Ramos (cell line): ENCODE data around the gene NEK6.

Source experiments
- in situ Hi-C: fragments of 300-500 bp; cut with MboI; formaldehyde crosslinking; loops from one replicate; pipeline ENCODE4 v1.14.3; 2022; ENCODE audit warnings: low sequenced_read_pairs; ENCODE audit not compliant: unreplicated experiment

Gene NEK6

DNA sequence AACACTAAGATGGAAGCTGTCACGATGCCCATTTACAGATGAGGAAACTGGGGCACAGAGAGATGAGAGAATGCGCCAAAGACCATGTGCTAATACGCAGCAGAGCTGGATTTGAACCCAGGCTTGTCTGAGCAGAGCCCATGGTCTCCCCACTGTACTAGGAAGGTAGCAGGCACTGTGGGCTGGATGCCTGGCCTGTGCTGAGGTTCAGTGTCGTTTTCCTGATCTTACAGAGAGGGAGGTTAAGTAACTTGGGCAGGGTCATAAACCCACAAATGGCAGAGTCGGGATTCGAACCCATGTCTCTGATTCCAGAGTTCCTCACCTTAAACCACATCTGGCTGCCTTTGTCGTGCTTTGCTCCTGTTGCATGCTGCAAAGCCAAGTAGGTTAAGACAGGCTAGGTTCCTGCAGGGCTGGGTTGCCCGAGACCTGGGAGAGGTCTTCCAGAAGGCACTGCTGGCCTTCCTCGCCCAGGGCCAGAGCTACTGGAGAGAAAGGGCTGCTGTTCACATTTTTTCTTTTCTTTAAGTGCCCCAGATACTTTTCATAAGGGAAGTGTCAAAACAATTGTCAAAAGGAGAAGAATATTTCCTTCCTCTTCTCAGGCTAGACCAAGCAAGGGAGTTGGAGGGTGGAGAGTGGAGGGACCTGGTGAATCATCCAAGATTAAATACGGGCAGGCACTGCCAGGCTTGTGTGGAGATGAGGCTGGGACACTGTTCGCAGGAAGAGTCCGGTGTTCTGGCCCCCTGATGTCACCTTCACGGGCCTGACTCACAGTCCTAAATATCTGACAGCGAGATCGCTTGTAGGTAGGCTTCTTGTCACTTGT, 3.2 kb downstream of the NEK6 start:
- in situ Hi-C loops: no loop called here

DNA sequence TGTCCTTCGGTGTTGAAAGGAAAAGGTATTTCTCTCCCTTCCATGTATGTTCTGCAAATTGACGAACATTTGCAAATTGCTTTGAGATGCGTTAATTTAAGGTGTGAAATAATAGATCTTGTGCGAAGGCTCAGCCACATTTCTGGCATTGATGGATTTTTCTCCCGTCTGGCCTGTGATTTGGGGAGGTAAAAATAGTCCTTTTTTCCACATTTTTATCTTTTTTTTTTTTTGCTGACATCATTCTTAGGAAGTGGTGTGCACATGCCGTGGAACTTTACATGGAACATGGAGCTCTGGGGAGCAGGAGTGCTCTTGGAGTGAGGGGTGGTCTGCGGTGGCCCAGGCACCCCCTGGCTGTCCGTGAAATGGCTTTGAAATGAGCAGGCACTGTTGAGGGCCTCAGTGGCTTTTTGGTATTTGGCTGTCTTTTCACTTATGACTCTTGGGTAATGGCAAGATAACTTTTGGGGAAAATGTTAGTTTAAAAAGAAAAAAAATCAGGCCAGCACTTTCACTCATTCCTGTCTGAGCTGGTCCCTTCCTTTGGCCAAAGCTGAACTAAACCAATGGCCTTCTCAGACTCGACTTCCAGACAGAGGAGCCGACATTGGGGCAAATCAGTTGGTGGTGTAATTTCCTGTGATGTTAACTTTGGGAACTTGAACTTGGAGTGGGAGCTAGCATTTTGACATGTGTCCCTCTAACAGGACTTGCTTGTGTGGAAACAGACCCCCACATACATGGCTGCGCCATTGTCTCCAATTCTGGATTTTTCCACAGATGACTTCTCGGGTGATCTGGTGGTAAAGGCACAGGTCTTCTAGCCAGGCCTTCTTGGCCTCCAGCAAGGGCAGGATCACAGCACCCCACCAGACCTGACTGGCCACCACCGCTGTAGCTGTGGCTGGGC, 4.2 kb downstream of the NEK6 start:
- in situ Hi-C loops: no loop called here

DNA sequence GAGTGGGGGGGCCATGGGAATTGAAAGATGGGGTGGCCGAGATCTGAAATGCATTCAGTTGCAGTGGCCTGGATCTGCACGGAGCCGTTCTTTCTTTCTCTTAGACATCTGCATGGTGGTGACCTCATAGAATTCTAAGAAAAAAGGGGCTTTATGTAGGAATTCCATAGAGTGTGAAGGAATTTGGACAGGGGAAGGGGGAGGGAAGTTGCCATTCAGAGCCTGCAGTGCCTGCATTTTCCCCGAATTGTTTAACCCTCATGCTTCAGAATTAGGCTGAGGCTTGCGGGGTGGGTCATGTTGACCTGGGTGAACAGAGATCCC, 4.9 kb downstream of the NEK6 start:
- in situ Hi-C loops: no loop called here

DNA sequence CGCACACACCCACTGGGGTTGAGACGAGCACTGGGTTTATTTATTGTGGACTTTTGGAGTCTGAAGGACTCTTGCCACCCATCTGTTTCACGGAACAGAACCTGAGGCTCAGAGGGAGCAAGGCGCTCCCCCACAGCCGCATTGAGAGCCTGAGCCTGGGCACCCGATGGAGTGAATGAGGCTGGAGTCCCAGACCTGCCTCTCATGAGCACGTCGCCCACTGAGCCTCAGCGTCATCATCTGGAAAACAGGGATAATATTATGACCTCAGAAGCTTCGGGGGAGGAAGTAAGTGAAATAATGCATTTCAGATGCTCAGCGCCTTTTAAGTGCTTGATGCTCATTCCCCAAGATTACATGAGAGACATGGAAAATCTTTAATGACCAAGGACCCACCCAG, 5.5 kb downstream of the NEK6 start:
- in situ Hi-C loops: no loop called here

DNA sequence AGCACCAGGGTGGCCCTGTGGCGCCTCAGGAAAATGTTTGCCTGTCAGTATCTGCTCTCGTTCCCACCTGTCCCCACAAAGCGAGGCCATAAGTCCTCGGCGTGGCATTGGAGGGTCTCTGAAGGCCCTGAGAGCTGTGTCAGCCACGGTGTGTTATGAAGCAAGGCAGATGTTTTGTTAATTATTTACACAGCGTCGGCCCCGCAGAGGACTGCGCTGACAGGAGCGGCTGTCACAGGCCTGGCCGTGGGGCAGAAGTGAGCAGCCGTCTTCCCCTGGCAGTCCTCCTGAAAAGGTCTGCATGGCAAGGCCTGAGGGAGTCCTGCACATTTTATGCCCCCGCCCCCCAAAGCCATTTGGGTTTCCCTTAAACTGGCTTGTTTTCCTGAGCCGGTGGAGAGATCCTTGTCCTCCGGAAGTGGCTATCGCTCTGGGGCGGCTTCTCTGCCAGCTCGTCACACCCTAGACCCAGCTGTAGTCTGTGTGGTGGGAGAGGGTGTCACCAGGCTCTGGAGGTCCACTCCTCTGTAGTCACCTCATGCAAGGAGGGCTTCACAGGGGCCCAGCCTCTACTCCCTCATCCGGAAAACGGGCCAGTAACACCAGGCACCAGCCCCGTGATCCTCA, 6.2 kb downstream of the NEK6 start:
- in situ Hi-C loops: no loop called here

DNA sequence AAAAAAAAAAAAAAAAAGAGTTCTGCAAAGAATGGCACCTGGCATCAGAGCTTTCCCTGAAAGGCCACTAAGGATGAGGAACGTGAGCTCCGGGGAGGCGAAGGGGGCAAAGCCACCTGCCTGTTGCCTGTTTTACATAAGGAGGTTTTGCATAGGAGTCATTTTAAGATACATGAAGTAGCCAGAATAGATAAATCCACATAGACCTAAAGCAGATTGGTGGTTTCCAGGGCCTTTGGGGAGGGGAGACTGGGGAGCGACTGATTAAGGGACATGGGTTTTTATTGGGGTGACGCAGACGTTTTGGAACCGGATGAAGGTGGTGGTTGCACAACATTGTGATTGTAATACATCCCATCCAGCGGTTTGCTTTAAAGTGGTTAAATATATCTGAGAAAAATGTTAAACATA, 7.1 kb downstream of the NEK6 start:
- in situ Hi-C loops: no loop called here

DNA sequence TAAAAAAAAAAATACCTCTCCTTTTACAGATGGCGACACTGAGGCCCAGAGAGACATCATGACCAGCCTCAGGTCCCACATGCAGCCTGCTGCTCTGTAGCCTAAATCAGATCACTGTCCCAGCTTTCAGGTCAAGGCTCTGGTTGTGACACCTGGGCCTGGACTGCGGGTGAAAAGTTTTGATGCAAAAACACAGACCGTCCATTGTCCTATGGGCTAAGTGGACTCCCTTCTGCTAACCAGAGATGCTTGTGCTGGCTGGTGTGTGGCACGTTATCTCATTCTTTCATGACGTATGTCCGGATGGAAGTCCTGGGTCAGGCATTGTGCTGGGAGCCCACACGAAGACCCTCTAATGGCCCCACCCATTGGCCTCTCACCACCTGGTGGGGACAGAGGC, 7.8 kb downstream of the NEK6 start:
- in situ Hi-C loops: no loop called here

DNA sequence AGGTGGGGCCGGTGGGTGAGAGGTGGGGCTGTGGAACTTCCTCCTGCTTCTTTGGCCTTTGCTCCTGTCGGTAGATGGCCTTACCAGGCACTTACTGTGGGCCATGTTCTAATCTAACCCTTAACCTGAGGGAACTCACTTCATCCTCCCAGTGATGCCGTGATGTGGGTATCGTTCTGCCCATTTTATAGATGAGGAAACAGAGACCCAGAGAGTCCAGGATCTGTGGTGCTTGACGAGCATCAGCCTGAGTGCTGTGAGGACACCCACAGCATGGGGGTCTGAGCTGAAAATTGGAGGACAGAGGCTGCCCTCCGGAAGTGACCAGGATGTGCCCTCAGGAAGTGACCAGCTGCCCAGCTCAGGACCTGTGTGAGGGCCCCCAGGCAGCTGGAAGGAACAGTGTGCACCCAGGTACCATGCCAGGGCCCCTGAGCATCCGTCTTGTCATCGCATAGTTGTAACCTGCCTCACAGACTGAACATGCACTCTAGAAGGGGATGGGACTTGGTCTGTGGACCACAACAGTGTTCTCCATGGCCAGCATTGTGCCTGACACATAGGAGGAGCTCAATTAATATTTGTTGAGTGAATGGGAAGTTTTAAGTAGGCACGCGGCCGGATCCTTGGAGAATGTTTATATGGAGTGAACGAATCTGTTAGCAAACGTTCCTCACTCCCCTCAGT, 8.5 kb downstream of the NEK6 start:
- in situ Hi-C loops: no loop called here

DNA sequence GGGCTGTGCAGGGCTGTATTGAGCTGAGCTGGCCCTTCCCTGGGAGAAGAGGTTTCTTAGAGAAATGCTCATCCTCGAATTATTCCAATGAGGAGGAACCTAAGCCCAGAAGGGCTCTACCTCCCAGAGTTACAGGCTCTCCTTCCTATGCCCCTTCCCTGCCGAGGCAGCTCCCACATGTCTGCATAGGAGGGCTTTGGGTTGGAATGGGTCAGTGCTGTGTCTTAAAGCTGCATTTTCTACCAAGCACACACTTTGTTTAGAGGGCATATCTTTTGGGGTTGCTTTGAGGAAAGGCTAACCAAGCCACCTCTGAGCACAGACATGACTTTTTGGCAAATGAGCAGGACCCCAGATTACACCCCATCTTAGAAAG, 9.1 kb downstream of the NEK6 start:
- in situ Hi-C loops: no loop called here

DNA sequence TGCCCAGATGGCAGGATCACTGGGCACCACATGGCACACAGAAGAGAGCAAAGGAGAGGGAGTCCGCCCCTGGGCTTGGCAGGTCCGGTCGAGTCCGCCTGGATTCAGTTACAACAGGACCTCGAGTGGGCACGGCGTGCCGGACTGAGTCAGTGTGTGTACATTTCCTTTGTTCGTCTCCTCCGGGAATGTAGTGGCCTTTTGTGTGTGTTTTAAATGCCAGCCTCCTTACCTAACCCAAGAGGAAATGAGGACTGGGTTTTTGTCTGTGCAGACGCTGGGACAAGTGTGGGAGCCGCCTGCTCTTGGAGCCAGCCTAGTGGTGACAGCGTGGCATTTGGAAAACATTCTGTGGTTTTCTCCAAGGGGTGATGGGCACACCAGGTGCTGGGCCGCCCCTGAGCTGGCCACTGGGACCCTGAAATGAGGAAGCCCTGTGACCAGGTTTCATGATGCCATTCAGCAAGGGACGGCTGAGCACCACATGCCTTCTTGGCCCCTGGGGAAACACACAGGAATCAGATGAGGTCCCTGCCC, 9.6 kb downstream of the NEK6 start:
- in situ Hi-C loops: no loop called here

DNA sequence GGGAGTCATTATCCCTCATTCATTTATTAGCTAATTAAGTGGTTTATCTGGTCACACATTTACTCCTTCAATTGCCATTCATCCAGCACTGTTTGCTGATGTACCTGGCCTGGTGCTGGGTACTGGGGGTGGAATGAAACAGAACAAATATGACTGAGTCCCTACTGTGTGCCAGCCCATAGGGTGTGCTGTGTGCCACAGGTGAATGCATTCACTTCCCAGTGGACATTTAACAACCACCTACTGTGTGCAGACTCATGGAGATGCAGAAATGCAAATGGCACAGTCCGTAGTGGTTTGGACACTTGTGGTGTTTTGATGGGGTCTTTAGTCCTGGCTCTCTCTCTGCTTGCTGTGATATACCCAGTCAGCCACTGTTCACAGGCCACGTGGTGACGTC, 10.5 kb downstream of the NEK6 start:
- in situ Hi-C loops: no loop called here

DNA sequence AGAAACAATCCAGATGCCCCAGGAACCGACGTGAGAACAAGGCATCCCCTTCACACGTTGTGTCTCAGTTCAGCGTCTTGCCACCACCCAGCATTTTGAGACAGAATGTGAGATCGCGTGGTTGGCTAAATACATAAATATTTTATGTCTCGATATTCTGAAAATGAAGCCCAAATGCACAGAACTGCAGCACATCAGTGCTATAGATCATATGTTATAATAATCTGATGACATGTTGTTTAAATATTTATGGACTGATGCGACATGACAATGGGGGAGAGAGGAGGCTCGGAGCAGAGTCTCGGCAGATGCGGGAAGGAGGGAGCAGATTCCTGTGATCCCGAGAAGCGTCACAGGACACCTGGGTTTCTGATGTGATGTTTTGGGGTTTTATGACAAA, 10.9 kb downstream of the NEK6 start:
- in situ Hi-C loops: no loop called here

DNA sequence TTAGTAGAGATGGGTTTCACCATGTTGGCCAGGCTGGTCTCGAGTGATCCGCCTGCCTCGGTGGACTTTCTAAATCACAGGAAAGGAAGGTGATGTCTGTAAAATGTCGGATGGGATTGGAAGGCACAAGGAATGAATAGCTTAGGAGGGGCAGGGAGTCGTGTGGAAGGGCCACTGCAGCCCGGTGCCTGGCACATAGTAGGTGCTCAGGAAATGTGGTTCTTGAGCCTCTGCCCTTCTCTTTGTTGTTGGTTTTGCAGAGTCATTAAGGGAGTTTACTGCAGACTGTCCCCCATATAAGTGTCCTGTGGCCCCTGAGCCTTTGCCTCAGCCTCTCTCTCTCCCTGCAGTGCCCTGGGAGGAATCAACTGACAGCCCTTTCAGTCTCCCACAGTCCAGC, 11.8 kb downstream of the NEK6 start:
- in situ Hi-C loops: no loop called here

DNA sequence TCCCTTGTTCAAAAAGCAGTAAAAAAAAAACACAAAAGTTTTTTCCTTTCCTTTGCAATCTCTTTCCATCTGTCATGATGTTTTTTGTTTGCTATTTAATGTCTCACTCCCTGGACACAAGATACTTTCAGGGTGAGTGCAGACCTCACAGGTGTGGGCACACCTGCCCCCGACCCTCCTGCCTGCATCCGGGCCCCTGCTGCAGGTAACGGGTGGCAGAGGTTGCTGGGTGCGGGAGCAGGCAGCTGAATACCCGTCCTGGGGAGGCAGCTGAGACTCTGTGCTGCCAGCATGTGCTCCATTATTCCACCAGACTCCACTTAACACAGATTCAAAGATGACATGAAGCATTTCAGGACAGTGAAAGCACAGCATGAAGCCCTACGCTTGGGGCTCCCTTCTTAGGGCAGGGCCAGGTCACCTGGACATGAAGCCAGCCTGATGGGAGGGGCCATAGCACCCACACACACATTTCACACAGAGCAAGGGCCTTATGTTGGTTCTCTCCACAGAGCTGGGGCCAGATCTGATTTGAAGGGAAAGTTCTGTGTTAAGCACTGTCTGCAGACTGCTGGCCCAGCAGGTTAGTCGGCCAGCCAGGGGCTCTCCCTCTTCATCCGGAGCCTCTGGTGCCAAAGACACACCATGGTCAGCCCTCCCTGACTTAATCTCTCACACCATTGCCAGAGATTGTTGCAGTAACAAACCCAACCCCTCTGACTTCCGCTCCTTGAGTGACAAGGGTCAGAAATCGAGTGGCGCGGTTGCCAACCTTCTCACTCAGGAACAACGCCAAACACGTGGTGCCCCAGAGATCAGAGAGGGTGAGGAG, 13.0 kb downstream of the NEK6 start:
- in situ Hi-C loops: no loop called here

DNA sequence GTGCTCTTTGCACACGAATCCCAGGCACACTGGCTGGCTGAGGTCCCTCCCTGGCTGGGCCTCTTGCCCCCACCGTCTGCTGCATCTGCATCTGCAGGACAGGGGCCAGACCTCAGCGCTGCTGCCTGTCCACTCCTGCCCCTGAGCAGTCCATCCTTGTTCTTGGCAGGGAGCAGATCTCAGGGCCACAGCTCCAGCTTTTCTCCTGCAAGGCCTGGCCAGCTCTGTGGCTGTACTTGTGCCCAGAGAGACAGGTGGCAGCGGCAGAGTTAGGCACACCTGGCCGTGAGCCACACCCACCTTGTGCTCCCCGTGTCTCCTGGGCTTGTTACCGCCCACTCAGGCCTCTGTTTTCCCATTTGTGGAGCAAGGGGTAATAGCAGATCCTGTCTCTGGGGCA, 13.9 kb downstream of the NEK6 start:
- in situ Hi-C loops: no loop called here

DNA sequence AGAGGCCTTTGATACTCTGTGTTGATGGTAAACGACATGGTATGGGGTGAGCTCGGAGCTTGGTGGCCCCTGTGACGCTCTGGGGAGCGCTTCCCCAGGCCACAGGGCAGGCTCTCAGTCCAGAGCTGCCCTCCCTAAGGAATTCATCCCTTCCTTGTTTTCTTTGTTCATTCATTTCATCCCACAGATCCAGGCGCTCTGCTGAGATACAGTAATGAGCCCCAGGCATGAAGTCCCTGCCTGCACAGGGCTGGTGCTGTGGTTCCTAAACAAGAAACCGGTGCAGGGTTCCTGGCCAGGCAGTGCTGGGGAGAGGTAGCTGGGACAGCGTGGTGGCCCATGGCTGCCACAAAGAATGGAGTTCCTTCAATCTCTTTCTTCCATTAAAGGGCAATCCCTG, 14.4 kb downstream of the NEK6 start:
- in situ Hi-C loops: no loop called here

DNA sequence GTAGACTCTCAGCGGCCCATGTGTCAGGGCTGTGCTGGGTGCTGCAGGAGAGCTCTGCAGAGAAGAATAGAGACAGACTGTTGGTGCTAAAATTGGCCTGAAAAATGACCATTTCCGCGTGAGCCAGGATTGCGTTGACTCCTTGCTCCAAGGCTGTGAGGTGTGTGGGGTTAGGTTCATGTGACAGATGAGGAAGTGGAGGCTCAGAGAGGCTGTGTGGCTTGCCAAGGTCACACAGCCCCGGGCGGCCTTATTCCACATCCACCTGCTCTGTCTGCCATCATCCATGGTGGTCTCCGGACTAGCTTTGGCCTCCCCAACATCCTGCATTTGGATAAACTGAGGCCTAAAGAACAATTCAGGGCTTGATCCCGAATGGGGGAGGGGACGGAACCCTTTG, 15.2 kb downstream of the NEK6 start:
- in situ Hi-C loops: no loop called here

DNA sequence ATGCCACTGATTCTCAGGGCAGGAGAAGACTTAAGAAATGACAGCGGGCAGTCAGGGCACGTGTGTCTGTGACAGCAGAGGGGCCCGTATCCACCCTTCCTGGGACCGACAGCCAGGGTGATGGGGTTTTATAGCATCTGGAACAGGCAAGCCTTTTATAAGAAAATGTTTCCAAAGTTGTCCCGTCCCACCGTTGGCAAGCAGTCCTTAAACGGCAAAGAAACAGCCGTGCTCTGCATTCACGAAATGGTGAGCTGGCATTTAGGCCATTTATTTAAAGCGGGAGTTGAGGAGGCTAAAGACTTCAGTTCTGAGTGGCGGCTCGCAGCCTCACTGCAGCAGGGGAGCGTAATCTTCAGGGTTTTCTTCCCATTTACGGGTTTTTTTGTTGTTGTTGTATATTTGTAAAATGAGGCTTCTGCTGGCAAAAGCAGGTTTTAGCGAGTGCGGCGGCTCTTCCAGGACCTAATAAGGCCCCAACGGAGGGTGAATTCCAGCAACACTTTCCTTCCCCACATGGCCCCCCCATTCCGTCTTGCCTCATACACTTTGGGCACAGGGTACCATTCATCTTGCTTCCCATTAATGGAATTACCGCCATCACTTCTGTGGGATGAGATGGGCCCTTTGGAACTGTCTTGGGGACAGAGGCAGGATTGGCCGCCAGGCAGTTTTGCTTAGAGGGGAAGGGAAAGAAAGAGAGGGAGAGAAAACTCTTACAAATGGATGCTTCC, 15.8 kb downstream of the NEK6 start:
- in situ Hi-C loops: no loop called here

DNA sequence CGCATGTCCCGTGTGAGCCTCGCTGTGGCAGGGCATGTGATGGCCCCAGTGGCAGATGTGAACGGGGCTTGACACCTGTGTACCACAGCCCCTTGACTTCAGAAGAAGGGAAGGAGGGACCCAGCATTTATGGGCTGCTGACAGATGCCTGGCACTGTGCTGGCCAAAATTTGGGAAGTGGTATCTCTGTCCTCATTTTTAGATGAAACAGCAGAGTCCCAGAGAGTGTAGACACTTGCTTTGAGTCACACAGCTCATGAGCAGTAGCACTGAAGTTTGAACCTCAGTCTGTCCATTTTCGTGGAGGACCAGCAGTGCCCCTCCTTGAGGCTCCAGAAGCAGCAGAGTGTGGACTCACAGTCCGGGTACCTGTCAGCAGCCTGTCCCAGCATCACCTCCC, 16.5 kb downstream of the NEK6 start:
- in situ Hi-C loops: no loop called here
